NCI-H2227 (cell line): ENCODE measurements around the gene MPDZ.

Source experiments
- DNase-seq: peaks from one replicate; lab custom pipeline; 2025; ENCODE audit not compliant: unreplicated experiment; lab: John Stamatoyannopoulos, UW

The MPDZ gene

DNA sequence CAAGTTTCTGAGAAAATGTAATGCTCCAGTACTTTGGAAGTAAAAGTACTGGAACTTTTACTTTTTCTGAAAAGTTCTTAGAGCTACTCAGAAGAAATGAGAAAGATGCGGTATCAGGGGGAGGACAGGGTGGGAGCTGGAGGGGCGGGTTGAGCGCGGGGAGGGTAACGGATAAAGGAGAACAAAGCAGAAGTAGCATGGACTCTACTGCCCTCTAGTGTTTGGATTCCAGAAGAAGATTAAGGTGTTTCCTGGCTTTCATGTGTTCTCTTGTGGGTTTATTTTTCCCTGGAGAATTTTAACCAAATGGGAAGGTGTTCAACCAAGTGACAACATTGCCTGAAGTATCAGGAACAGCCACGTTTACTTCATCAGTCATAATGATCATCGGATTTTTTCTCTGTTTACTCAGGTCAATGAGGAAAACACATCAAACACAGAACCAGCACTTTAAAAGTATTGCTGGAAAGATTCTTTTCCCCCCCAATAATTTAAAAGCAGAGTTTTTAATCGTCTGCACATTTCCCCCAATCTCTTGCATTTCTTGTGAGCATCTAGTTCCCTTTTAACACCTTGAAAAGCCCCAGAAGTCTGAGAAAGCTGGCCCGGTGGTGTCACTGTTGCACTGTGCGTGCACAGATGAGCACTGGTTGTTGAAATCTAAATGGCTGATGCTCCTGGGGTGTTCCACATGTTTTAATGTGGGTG is 190.6 kb downstream of the MPDZ start:
- peak; percentile 74 for DNase-seq

DNA sequence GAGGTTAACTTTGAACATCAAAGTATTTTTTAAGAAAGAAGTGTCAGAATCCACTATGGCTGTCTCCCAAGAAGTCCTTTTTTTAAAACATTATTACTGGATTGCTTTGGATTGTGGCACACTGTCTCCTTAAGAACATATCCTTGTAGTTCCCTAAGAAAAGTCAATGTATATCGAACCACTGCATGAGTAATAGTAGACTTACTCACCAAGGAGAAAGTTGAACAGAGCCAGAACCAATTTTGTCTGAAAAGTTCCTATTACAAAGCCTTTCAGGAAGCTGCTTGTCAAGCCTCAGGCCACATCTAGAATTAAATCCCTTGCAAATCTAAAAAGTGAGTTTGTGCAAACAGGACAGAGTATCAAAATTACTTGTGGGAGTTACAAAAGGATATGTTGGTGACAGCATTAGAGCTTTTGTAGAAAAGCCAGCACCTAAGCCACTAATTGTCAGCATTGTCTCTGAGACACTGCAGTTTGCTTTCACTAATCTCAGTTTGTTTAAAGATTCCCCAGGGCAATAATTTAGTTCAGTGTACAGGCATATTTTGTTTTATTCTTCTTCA is 195.4 kb downstream of the MPDZ start:
- no peak for DNase-seq

DNA sequence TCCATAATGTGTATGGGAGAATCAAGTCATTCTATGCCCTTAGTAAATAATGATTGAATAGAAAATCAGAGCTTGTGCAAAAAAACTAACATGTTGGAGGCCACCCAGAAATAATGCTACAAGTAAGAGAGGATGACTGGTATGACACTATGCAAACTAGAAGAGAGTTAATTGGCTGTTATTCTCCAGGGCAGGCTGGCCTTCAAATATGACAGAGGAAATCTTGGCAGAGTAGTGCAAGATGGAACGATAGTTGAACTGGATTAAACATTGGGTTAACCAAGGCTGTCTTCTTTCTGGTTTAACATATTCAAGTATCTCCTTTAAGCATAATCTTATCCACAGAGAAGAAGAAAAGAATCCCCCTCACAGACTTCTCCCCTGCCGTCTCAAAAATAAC is 196.1 kb downstream of the MPDZ start:
- no peak for DNase-seq

DNA sequence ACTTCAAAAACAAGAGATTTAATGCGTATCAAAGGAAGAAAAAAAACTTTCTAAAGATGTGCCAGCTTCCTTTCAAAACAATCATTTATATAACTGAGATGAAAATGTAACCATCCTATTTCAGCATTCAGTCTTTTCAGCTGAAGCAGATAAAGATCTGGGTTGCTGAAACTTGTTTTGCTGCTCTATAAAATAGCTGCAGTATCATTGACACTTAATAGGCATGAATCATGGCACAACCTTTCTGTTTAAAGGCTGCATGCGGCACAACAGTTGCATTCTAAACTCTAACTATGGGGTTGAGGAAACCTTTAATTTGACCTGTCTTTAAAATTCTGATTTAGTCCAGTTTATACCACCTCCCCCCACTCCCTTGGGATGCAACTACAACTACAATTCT is 196.7 kb downstream of the MPDZ start:
- no peak for DNase-seq

DNA sequence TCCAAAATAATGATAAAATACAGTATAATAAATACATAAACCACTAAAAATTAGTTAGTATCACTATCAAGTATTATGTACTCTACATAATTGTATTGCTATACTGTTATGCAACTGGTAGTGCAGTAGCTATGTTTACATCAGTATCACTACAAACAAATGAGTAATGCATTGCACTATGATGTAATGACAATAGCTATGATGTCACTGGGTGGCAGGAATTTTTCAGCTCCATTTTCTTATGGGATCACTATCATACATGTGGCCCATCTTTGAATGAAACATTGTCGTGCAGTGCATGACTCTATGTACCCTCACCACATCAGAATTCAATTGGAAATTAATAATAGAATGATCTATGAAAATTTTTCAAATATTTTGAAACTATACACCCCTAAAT is 201.3 kb downstream of the MPDZ start:
- no peak for DNase-seq

DNA sequence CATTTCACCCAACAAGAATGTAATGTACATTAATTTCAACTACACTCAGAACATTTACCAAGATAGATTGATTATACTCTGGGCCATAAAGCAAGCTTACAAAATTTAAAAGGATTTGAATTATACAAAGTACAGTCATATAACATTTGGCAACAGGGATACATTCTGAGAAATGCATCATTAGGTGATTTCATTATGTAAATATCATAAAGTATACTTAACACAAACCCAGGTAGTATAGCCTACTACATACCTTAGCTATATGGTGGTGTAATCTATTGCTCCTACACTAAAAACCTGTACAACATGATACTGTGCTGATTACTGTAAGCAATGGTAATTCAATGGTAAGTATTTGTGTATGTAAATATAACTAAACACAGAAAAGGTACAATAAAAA is 202.9 kb downstream of the MPDZ start:
- DNase-seq = no peak

DNA sequence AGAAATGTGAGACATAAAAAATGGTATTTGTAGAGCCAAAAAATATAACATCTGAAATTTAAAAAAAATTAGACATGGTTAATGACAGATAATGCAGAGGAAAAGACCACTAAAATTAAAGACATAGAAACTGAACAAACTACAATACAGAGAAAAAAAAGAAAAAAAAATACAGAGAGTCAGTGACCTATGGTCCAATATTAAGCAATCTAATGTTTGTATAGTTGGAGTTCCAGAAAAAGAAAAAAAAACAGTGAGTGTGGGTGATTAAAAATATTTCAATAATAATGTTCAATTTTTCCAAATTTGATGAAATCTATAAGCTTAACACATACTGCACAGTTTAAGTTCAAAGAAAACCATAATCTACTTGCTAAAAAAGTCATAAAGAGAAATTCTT is 207.6 kb downstream of the MPDZ start:
- DNase-seq = no peak

DNA sequence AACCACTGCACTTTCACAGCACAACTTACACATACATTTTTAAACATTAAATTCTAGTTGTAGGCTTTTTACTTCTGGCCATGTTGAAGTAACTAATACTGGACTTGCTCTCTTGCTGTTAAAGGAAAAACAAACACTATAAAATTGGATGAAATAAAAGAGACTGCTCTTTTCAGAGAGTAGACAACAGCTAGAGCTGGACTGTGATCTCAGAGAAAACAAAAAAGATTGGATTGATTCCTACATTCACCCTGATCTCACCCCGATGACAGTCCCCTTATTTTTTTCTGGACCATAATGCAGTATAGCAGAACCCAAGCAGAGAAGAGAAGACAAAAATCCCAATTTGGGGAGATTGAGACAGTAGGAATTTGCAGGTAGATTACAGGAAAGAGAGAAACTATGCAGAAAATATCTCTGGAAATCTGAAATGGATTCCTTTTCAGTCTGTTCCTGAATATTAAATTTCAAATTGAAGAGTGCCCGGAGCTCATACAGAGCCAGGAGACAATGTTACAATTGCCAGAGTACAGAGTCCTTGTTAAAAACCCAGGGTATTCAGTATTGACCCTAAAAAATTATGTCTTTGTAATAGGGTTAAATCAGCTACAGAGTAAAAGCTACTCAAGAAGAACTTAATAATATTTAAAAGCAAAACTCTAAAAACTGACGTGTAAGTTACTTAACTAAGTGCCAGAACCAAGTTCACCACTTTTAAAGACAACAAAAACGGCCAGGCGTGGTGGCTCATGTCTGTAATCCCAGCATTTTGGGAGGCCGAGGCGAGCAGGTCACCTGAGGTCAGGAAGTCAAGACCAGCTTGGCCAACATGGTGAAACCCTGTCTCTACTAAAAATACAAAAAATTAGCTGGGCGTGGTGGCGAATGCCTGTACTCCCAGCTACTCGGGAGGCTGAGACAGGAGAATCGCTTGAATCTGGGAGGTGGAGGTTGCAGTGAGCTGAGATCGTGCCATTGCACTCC is 208.6 kb downstream of the MPDZ start:
- peak; percentile 14 for DNase-seq

DNA sequence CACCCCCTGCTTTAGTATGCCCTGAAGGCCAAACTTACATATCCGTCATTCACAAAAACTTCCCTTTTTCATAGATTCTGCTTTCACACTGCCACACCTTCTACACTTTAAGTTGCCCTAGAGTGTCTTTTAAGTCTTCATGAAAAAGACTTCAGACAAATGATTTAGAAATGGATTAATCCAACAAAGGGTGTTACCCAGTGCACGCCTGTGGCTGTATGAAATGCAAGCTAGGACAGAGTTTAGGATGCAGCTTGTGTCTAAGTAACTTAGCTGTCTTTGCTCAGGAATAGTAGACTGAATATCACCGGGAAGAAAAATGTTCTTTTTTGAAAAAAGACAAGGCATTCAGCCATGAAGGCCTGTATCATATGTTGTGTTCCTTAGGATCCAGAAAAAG is 210.0 kb downstream of the MPDZ start:
- no peak for DNase-seq

DNA sequence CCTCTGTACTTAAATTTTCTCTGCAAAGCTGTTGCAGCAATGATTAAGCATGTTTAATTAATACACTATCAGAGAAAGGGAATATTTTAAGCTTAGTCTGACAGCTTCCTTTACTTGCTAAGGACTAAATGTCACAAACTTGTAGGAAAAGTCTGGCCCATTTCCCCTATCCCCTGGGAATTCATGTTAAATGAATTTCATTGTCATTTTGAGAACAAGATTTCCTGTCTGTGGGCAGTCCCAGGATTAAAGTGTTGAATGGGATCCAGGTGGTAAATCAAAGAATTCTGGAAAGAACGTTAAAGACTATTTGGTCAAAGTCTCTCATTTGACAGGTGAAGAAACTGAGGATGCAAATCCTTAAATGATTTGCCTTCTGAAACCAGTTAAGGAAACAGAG is 214.8 kb downstream of the MPDZ start:
- no peak for DNase-seq

DNA sequence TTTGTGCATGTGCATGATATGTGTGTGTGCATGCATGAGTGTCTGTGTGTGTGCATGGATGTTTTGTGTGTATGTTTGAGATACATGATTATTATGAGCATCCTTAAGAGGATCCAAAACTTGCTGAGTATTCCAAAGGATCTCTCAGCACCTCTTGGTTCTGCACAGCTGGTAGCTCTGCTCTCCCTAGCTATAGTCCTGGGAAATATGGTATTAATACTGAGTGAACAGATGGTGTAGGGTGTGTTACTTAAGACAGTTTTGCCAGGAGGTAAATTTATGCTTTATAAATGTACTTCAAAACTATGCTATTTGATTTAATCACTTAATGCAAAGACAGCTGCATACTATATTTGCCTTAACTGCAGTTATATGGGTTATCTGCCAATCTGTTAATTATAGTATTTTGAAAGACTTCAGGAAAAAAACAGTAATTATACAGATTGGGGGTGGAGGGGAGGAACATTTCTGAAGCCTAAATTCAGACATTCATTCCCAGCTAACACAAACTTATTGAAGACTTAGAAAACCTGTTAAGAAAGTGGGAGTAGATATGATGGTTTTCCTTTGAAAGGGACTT is 215.5 kb downstream of the MPDZ start:
- DNase-seq = peak; percentile 29

DNA sequence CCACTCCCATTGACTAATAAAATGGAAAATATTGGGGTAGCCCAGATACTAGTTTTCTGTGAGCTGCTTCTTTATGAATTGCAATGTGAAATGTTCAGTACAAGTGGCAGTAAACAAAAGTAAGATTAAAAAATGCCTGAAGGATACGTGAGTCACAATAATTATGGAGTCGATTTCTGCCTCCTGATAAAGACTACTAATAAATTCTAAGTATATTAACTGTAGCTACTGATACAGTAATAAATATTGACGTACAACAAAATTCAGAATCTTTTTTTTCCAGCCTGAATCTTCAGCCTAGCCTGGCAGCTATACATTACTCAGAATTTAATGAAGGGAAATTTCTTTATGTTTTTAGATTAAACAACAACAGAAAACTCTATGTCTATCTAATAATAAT is 218.1 kb downstream of the MPDZ start:
- DNase-seq = no peak
